RWPE1 (cell line): ENCODE data around the gene LRP1B.

Experiments used
- CTCF ChIA-PET: fragments of 350-600 bp; sonication (Branson Sonifier 250); formaldehyde crosslinking; extraction: SDS; loops from one replicate; lab custom pipeline; 2021; lab: Yijun Ruan, JAX
- POLR2A ChIA-PET: fragments of 400-600 bp; formaldehyde crosslinking; extraction: SDS; loops from one replicate; lab custom pipeline; 2020; ENCODE audit warnings: antibody characterized with exemption; ENCODE audit not compliant: low non-redundant PET; lab: Yijun Ruan, JAX
- DNase-seq: peaks from one replicate; pipeline ENCODE4 v3.0.0; 2012; ENCODE audit warnings: low spot score
- H3K27ac ChIP-seq: fragments of 450-650 bp; 2 replicates; pipeline ENCODE4 v1.5.1; 2017
- CTCF ChIP-seq: fragments of 450-650 bp; conservative IDR thresholded peaks from 2 replicates; pipeline ENCODE4 v1.5.1; 2017; ENCODE audit warnings: low read depth, mild to moderate bottlenecking

The LRP1B gene

GRCh38 chr2:140249821-140250220, 1881.0 kb downstream of the LRP1B start:
- H3K27ac ChIP-seq: no peak overlapping the region
- no peak for TF ChIP-seq CTCF
- no peak for DNase-seq
- CTCF ChIA-PET: no interaction called here
- POLR2A ChIA-PET: no interaction called here

- ChIA-PET POLR2A (no interaction called here), CTCF (no interaction called here)
- no peak for DNase-seq
- no peak overlapping the region for H3K27ac ChIP-seq
- TF ChIP-seq CTCF: no peak
Measured at GRCh38 chr2:140248623-140249022, 1882.2 kb downstream of the LRP1B start.

GRCh38 chr2:140247451-140248195, 1883.2 kb downstream of the LRP1B start:
- no peak for TF ChIP-seq CTCF
- H3K27ac ChIP-seq: no peak overlapping the region
- DNase-seq: no peak
- ChIA-PET CTCF (no interaction called here), POLR2A (no interaction called here)

GRCh38 chr2:140246957-140247356, 1883.9 kb downstream of the LRP1B start:
- H3K27ac ChIP-seq: no peak overlapping the region
- no peak for TF ChIP-seq CTCF
- no peak for DNase-seq
- ChIA-PET CTCF (no interaction called here), POLR2A (no interaction called here)

GRCh38 chr2:140246058-140246457, 1884.8 kb downstream of the LRP1B start:
- H3K27ac ChIP-seq: no peak overlapping the region
- ChIA-PET CTCF (no interaction called here), POLR2A (no interaction called here)
- TF ChIP-seq CTCF: no peak
- DNase-seq: no peak

- ChIA-PET POLR2A (no interaction called here), CTCF (no interaction called here)
- no peak for TF ChIP-seq CTCF
- no peak for DNase-seq
- no peak overlapping the region for H3K27ac ChIP-seq
Measured at GRCh38 chr2:140242889-140243288, 1887.9 kb downstream of the LRP1B start.

GRCh38 chr2:140234116-140234515, 1896.7 kb downstream of the LRP1B start:
- ChIA-PET CTCF (no interaction called here), POLR2A (no interaction called here)
- TF ChIP-seq CTCF: no peak
- no peak for DNase-seq
- H3K27ac ChIP-seq: no peak overlapping the region
